Caki2 (cell line): ENCODE results near the gene KSR1. TPM values are rescaled to one million over a fixed set of nuclear protein-coding genes. Genes with fewer than 3 reads are reported as not detected.
"Not testable (repeated sequence)": the region's sequence is repeated elsewhere in the genome, so short reads cannot be mapped to it uniquely, and the experiment has no call there.

Experiments
- DNase-seq: peaks from one replicate; pipeline ENCODE4 v3.0.0-alpha.2; 2015; ENCODE audit warnings: low read depth
- in situ Hi-C: cut with HindIII; loops from 2 replicates; pipeline ENCODE4 v1.10.0; 2016; ENCODE audit warnings: low sequenced_read_pairs, low pct_unique_long_range_greater_than_20kb, mixed read lengths
- total RNA-seq: library from RNA; depleted of rRNA; stranded (reverse); fragments of >200 nt; shearing (Covaris generic); gene quantifications from 2 replicates; pipeline ENCODE4 v1.2.3, GENCODE V29; 2014; ENCODE audit warnings: low replicate concordance; rRNA removed

The KSR1 gene
- total RNA-seq, result 0.51 and 4.4 TPM in 2 replicates

DNA sequence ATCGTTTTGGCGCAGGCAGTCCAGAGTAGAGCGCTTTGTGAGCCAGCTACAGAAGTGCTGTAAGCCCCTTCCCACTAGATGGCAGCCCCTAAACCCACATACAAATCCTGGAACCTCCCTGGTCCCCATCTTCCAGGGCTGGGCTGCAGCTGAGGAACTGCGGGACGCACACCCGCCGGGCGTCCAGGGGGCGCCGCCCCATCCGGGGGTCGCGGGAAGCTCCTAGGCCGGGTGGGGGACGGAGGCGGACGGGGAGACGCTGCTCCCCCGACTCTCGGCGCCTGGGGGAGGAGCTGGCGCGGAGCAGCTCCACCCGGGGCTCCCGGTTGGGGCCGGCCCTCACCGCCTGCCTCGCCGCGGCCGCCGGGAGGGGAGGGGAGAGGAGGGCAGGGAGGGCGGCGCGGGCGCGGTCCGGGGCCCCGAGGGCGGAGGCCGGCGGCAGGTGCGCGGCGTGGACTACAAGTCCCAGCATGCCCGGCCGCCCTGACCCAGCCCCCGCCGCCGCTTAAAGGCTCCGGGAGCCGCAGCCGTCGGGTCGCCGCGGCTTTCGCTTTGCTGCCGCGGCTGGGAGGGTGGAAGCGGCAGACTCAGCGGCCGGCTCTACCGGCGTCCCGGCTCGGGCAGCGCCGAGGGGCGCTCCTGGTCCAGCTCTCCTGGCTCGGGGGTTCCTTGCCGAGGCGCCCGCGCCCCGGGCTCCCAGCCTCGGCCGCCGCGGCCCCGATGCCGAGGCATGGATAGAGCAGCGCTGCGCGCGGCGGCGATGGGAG is at the start of gene KSR1:
Gene KSR1, plus strand, starts transcription at position 535 of the 767 bp plus-strand sequence. Its CDS starts 196 bp downstream, at position 731.
- DNase-seq, result peak; percentile 69
- in situ Hi-C loops, result no loop called here

DNA sequence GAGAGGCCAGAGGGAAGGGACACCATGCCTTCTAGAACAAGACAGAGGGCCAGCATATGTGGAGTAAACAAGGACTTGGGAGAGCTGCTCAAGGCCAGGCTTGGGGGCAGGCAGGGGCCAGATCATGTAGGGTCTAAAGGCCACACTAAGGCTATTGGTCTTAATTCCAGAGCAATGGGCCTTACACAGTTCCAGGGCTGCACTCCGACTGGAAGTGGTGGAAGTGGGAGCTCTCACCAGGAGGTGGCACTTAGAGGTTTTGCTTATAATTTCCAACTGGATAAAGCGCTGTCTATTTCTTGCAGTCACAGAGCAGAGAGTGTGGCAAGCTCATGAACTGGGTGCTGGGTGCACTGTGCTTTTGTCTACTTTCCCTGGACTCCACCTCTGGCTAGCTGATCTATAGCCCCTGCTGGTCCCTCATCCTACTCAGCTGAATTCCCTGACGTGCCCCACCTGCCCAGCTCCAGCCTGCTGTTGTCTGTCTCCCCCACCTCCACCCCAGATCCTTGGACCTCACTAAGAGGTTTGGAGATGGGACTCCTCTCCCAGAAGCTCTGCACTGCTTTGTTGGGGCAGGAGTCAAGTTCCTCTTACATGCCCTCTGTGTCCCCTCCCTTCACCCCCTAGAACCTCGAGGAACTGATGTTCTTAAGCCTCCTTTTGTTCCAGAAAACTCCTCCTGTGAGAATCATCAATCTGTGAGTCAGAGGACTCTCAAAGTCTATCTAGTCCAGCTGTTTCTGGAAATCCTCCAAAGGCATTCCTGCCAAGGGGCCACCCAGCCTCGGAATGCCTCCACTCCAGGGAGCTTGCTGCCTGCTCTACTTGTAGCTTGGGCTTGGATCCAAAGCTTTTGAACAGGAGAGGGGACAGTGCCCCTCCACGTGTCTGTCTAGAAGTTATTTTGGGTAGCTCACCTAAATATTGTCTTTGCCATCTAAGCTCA is 48.1 kb upstream of the KSR1 start:
- no peak for DNase-seq
- in situ Hi-C loops, result no loop called here

DNA sequence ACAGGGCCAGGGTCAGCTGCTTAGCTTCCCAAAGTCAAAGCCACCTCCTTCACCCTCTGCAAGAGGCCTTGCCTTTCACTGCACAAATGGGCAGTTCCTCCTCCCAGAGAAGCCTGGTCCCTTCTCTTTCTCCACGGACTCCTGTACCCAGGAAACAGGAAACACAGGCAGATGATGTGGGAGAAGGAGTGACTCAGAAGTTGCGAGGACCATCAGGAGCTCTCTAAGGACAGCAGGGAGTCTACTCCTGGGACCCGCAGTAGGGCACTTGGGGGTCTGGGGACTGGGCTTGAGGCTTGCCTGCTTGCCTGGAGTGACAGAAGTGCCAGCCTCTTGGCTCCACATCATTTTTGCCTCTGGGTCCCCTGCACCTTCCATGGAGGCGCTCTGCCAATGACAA is 47.4 kb upstream of the KSR1 start:
- no peak for DNase-seq

DNA sequence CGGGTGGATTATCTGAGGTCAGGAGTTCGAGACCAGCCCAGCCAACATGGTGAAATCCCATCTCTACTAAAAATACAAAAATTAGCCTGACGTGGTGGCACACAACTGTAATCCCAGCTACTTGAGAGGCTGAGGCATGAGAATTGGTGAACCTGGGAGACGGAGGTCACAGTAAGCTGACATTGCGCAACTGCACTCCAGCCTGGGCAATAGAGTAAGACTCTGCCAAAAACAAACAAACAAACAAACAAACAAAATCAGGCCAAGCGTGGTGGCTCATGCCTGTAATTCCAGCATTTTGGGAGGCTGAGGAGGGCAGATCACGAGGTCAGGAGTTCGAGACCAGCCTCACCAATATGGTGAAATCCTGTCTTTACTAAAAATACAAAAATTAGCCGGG is 44.1 kb upstream of the KSR1 start:
- in situ Hi-C loops, DNase-seq: not testable (repeated sequence)

More for the DNA sequence above, 47.4 kb upstream of the KSR1 start:
- in situ Hi-C loops, result no loop called here

DNA sequence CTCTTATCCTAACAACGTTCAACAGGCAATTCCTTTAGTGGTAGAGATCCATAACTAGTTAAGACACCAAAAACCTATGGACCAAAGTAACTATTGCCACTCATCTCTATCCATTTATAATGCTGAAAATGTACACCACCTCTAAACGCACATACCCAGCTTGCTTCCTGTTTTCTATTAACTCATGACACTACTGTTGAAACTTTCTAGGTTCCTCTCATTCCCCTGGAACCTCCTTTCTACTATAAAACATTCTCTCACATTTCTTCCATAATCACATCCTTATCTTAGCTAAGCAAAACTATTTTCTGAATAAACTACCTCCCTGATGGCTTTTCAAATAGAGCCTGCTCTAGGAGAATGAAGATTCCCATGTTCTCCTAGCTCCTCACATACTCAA is 42.9 kb upstream of the KSR1 start:
- in situ Hi-C loops, result no loop called here
- DNase-seq, result no peak

DNA sequence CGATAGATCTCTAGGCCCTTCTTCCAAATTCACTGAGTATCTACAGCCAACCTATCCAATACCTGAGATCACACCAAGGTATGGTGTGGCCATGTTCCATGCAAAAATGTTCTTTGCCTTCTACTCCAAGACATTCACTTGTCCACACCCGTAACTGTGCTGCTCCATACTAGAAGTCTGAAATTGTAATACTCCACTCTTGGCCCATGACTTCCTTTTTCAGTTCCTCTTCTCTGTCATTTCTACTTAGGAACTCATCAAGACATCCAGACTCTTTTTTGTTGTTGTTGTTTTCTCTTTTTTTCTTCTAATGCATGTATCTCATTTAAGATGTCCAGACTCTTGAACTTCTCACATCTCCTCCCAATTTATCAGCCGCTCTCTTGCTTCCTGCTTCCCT is 42.5 kb upstream of the KSR1 start:
- in situ Hi-C loops, result no loop called here
- no peak for DNase-seq

DNA sequence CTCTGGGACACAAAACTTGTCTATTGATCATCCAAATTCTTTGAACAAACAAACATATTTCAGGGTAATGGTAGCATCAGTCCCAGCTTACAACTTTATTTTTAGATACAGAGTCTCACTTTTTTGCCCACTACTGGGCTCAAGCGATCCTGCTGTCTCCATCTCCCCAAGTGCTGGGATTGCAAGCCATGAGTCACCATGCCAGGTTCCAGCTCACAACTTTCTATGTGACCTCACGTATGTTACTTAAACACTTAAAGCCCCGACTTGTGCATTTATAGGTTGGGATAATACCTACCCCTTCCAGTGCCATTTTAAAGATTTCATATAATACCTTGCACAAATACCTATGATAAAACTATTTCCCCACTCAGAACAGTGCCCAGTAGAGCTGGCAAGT is 42.0 kb upstream of the KSR1 start:
- no peak for DNase-seq
- in situ Hi-C loops, result no loop called here

DNA sequence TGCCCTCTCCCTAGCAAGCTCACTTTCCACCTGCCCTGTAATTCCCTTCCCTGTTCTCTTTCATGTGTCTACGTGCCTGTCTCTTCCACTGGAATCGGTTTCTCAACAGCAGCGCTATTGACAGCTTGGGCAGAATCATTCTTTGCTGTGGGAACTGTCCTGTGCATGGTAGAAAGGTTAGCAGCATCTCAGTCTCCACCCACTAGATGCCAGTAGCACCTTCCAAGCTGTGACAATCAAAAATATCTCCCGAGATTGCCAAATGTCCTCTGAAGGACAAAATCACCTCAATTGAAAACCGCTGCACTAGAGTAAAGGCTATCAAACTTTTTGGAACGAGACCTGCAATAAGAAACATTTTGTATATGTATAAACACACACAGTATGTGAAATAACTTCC is 41.6 kb upstream of the KSR1 start:
- in situ Hi-C loops, result no loop called here
- no peak for DNase-seq

DNA sequence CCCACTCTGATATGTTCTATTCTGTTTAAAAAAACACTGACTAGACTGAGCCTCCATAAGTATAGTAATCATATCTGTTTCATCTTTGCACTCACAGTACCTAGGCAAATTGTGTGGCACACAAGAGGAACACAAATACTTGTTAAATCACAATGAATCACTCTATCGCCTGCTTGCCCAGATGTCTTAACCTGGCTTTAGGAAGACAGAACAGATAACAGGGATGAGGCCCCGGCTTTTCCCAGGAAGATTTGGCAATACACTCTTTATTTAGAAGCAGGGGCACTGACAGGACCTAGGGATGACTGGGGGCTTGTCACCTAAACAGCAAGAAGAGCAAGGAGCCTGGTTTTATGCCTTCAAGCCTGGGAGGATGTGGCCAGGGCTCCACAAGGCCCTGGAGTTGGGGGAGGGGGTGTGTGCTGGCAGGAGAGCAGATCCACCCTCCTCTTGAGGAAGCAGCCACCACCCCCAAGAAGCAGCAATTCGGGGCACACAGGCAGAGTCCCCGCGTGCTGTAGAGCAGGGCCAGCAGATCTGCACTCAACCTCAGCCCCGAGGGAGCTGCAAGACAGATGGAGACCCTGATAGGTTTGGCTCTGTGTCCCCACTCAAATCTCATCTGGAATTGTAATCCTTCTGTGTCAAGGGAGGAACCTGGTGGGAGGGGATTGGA is 41.0 kb upstream of the KSR1 start:
- no peak for DNase-seq
- in situ Hi-C loops, result no loop called here

DNA sequence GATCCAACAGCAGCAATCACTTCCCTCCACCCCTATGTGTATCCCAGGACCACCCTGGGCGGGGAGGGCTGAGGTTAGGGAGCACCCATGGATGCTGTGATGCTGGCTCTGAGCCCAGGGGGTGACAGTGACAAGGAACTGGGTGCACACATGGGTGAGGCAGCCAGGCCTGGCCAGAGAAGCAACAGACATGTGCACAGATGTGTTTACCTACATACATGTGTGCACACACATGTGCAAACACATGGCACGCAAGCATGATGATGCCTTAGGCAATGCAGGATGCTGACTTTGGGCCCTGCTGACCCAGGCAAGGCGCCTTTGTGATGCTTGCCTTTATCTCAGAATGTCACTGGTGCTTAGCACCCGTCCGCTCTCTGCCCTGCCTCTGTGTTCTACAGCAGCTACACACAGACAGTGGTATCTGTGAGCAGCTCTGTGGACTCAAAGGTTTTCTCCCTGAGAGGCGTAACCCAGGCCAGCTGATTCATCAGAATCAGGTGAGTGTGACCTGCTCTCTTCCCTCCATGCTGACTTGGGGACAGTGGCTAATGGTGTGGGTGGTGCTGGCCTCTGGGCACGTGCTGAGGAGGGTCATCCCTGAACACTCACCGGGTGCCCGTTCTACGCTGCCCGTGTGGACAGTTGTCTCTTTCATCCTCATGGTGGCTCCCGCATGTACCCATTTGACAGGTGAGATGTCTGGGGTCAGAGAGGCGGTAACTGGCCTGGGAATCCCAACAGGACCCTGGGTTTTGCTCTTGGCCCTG is 38.5 kb upstream of the KSR1 start:
- in situ Hi-C loops, result no loop called here
- DNase-seq, result no peak

DNA sequence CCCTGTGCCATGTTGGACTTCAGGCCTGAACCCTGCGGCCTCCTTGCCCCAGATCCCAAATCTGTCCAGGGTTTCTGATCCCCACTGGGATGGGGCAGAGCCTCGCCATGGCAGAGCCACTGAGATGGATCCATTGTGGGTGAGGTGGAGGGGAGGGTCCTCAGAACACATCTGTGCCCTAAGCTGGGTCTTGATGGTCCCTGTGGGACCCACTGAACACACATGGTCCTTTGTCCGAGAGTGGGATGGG is 38.0 kb upstream of the KSR1 start:
- DNase-seq, result no peak
- in situ Hi-C loops, result no loop called here

DNA sequence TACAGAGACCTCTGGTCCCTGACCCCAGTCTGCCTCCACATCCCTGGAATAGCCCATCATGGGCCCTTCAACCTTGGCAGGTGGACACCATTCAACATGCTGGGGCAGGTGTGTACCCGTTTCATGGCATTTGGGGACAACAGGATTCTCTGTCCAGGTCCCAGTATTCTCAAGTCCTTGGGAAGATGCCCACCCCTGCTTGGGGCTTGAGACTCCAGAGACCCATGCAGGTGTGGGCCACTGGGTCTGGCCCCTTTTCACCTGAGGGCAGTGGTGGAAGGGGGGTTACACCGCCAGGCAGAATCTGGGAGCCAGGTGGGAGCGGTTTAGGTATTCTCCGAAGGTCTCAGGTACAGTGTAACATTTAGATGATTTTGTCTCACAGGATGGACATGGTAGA is 37.1 kb upstream of the KSR1 start:
- no peak for DNase-seq
- in situ Hi-C loops, result no loop called here

DNA sequence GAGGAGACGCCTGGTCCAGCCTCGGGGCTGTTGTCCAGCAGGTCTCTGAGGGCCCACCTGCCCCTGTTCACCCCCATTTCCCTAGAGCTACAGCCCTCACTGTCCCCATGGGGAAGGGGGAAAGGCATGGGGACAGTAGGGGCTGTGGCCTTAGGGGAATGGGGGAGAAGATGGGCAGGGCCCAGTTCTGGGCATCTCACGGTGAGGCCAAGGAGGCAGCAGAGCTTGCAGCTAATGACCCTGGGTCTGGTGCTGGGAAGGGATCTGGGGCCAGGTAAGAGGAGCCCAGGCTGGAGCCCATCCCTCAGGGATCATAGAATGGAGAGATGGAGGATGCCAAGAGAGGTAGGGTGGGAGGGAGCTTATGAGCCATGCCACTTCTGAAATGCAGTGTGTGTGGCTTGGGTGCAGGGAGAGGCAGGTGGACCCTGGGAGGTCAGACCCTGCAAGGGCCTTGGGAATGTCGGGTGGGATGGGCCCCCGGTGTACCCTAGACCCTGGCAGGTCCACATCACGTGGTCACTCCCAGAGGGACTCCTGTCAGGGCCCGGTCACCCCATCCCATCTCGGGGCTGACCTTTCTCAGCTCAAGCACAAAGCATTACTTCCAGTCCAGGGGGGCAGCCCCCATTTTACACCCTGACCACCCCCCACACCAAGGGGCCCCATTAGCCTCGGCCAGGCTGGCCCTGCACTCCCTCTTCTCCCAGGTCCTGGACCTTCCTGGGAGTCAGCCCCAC is 35.9 kb upstream of the KSR1 start:
- no peak for DNase-seq
- in situ Hi-C loops, result no loop called here

DNA sequence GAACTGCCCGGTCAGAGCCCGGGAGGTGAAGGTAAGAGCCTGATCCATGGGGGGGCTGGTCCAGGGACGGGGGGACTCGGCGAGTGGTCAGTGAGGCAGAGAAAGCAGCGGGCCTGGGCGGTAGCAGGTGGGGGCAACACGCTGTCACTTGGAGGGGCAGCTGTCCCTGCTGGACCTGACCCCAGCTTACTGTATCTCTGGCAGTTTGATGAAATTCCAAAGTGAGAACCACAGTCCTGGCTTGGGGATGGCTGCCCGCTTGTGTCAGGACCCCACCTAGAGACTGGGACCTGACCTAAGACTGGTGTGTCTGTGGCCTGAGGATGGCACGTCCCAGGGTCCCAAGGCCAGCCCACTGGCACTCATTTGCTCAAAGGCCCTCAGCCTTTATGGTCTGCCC is 35.1 kb upstream of the KSR1 start:
- in situ Hi-C loops, result no loop called here
- DNase-seq, result no peak

DNA sequence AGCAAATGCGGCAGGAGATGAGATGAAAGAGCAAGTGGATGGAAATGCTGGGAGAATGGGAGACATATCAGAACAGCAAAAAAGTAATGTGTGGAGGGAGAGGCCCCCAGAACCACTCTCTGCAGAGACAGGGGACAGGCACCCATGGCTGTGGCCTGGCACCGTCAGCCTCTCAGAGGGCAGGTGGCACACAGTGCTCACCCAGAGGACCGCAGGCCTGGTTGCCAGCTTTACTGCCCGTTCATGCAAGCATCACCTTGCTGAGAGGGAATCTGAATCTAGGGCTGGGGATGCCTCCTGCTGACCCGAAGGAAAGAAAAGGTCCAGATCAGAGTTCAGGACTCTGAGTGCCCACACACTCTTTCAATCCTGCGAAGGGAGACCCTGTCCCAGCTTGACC is 34.6 kb upstream of the KSR1 start:
- in situ Hi-C loops, DNase-seq: not testable (repeated sequence)

DNA sequence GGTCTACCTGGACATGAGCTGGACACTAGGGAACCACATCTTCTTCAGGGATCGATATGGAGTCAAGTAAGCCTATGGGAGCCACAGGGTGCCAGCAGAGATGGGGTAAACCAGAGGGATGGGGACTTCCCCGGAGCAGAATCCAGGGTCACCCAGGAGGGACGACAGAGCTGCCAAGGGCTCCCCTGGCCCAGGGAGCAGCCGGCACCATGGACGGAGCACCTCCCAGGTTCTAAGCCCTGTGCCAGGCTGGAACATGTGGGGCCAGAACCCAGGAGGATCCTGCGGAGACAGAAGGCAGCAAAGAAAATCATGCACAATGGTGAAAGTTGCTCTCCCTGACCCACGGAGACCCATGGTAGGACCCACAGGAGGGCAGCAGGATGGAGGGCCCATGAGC is 33.6 kb upstream of the KSR1 start:
- in situ Hi-C loops, result no loop called here
- no peak for DNase-seq

DNA sequence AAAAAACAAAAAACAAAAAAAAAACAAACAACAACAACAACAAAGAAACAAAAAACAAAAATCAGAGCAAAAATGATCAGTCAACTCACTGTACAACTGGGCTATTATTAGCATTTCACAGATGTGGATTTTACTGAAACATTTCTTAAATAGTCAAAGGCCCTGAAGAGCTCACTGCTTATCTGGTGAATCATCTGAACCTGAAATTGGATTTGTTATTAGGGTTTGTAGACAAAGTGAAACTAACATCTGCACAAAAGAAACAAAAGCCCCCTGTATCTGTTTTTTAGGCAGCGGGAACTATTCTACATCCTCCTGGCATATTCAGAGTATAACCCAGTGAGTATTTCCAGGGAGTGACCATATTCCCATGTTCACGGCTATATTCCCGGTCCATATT is 32.6 kb upstream of the KSR1 start:
- DNase-seq, result no peak
- in situ Hi-C loops, result no loop called here

DNA sequence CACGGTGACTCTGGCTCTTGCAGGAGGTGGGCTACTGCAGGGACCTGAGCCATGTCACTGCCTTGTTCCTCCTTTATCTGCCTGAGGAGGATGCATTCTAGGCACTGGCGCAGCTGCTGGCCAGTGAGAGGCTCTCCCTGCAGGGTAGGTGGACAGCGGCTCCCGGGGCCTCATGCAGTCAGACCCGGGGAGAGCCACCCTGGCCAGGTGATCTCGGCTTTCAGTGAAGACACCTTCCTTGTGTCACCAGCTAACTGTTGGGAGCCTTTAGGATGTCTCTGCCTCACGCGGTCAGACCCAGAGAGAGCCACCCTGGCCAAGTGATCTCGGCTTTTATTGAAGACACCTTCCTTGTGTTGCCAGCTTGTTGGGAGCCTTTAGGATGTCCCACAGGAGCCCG is 31.7 kb upstream of the KSR1 start:
- DNase-seq, result no peak
- in situ Hi-C loops, result no loop called here
